SJSA1 (cell line): ENCODE results near the gene STK36. TPM values are rescaled to one million over a fixed set of nuclear protein-coding genes. Genes with fewer than 3 reads are reported as not detected.

Experiments
- DNase-seq, 2 experiments: peaks; one replicate each; pipeline ENCODE4 v3.0.0-alpha.2; 2015 to 2020; ENCODE audit warnings: low spot score in 2 of 2, low read depth in 1 of 2
- H3K27ac ChIP-seq: fragments of 250-450 bp; sonication (Bioruptor Pico); 2 replicates; pipeline ENCODE4 v1.5.1; 2020; ENCODE audit warnings: mild to moderate bottlenecking, moderate library complexity
- H3K27me3 ChIP-seq: fragments of 250-450 bp; sonication (Bioruptor Pico); replicated peaks from 2 replicates; pipeline ENCODE4 v1.5.1; 2020; ENCODE audit warnings: mild to moderate bottlenecking, moderate library complexity
- H3K36me3 ChIP-seq: fragments of 250-450 bp; sonication (Bioruptor Pico); 2 replicates; pipeline ENCODE4 v1.5.1; 2020; ENCODE audit warnings: mild to moderate bottlenecking
- H3K4me1 ChIP-seq: fragments of 250-450 bp; sonication (Bioruptor Pico); replicated peaks from 2 replicates; pipeline ENCODE4 v1.6.1; 2021; ENCODE audit warnings: mild to moderate bottlenecking
- H3K4me3 ChIP-seq: fragments of 250-450 bp; sonication (Bioruptor Pico); 2 replicates; pipeline ENCODE4 v1.5.1; 2020; ENCODE audit warnings: mild to moderate bottlenecking
- H3K9me3 ChIP-seq: fragments of 250-450 bp; sonication (Bioruptor Pico); replicated peaks from 2 replicates; pipeline ENCODE4 v1.5.1; 2020; ENCODE audit warnings: mild to moderate bottlenecking
- total RNA-seq: library from RNA; depleted of rRNA; stranded (reverse); fragments of >200 nt; shearing (Covaris generic); gene quantifications from 2 replicates; pipeline ENCODE4 v1.2.3, GENCODE V29; 2014; rRNA removed

STK36 gene
- total RNA-seq: 7.9 and 8.5 TPM in 2 replicates

- peak within 1 kb of the TSS; percentile 66 for H3K4me3 ChIP-seq
- H3K36me3 ChIP-seq: peaks cover 26% of the 10 kb centered on the region
- H3K27ac ChIP-seq: peak within 1 kb of the TSS; percentile 55
- peaks cover 12% of the 10 kb centered on the region for H3K4me1 ChIP-seq
- H3K27me3 ChIP-seq: no peaks in the 10 kb centered on the region
- no peaks in the 10 kb centered on the region for H3K9me3 ChIP-seq
- peak; percentile 86 to 91 for DNase-seq
Measured at GRCh38 chr2:218671654-218672566, at the start of gene STK36, which contains the start of gene RNF25. STK36 (plus strand) TSS chr2:218672086; CDS start chr2:218672830, 744 bp downstream. RNF25 (minus strand) TSS chr2:218672002; CDS start chr2:218671970, 32 bp downstream.

- no peak for DNase-seq
- no peaks in the 10 kb centered on the region for H3K9me3 ChIP-seq
- no peaks in the 10 kb centered on the region for H3K27me3 ChIP-seq
- H3K4me3 ChIP-seq: no peak overlapping the region
- H3K36me3 ChIP-seq: no peaks in the 10 kb centered on the region
- H3K4me1 ChIP-seq: no peaks in the 10 kb centered on the region
- no peak overlapping the region for H3K27ac ChIP-seq
Measured at GRCh38 chr2:218622606-218623365, 49.1 kb upstream of the STK36 start.

GRCh38 chr2:218623366-218623705 is 48.5 kb upstream of the STK36 start:
- H3K27me3 ChIP-seq: no peaks in the 10 kb centered on the region
- no peaks in the 10 kb centered on the region for H3K36me3 ChIP-seq
- no peak for DNase-seq
- H3K9me3 ChIP-seq: no peaks in the 10 kb centered on the region
- no peak overlapping the region for H3K4me3 ChIP-seq
- no peaks in the 10 kb centered on the region for H3K4me1 ChIP-seq
- no peak overlapping the region for H3K27ac ChIP-seq

GRCh38 chr2:218626369-218626768 is 45.5 kb upstream of the STK36 start:
- no peaks in the 10 kb centered on the region for H3K36me3 ChIP-seq
- no peaks in the 10 kb centered on the region for H3K9me3 ChIP-seq
- no peak overlapping the region for H3K4me3 ChIP-seq
- H3K4me1 ChIP-seq: no peaks in the 10 kb centered on the region
- no peaks in the 10 kb centered on the region for H3K27me3 ChIP-seq
- no peak for DNase-seq
- no peak overlapping the region for H3K27ac ChIP-seq

GRCh38 chr2:218627939-218628338 is 43.9 kb upstream of the STK36 start:
- H3K36me3 ChIP-seq: no peaks in the 10 kb centered on the region
- H3K27ac ChIP-seq: no peak overlapping the region
- peaks cover 5% of the 10 kb centered on the region for H3K4me1 ChIP-seq
- H3K27me3 ChIP-seq: no peaks in the 10 kb centered on the region
- DNase-seq: no peak
- H3K4me3 ChIP-seq: no peak overlapping the region
- no peaks in the 10 kb centered on the region for H3K9me3 ChIP-seq

- H3K27me3 ChIP-seq: no peaks in the 10 kb centered on the region
- no peak overlapping the region for H3K4me3 ChIP-seq
- DNase-seq: no peak
- H3K27ac ChIP-seq: no peak overlapping the region
- H3K36me3 ChIP-seq: peaks cover 23% of the 10 kb centered on the region
- peaks cover 5% of the 10 kb centered on the region for H3K4me1 ChIP-seq
- no peaks in the 10 kb centered on the region for H3K9me3 ChIP-seq
Measured at GRCh38 chr2:218631837-218632236, 40.0 kb upstream of the STK36 start.

GRCh38 chr2:218635719-218636118 is 36.2 kb upstream of the STK36 start:
- DNase-seq: no peak
- Histone ChIP-seq H3K27me3 (no peaks in the 10 kb centered on the region), H3K9me3 (no peaks in the 10 kb centered on the region), H3K4me3 (no peak overlapping the region), H3K4me1 (peaks cover 5% of the 10 kb centered on the region), H3K27ac (no peak overlapping the region), H3K36me3 (peaks cover 57% of the 10 kb centered on the region)

- H3K27ac ChIP-seq: no peak overlapping the region
- no peak for DNase-seq
- H3K4me1 ChIP-seq: no peaks in the 10 kb centered on the region
- H3K27me3 ChIP-seq: no peaks in the 10 kb centered on the region
- no peak overlapping the region for H3K4me3 ChIP-seq
- peaks cover 81% of the 10 kb centered on the region for H3K36me3 ChIP-seq
- H3K9me3 ChIP-seq: no peaks in the 10 kb centered on the region
Measured at GRCh38 chr2:218638372-218638771, 33.5 kb upstream of the STK36 start.

GRCh38 chr2:218642121-218642656 is 29.7 kb upstream of the STK36 start:
- no peaks in the 10 kb centered on the region for H3K27me3 ChIP-seq
- H3K4me3 ChIP-seq: no peak overlapping the region
- peaks cover 92% of the 10 kb centered on the region for H3K36me3 ChIP-seq
- DNase-seq: no peak
- H3K4me1 ChIP-seq: no peaks in the 10 kb centered on the region
- H3K9me3 ChIP-seq: no peaks in the 10 kb centered on the region
- no peak overlapping the region for H3K27ac ChIP-seq

GRCh38 chr2:218642786-218643185 is 29.1 kb upstream of the STK36 start:
- H3K4me3 ChIP-seq: no peak overlapping the region
- no peaks in the 10 kb centered on the region for H3K27me3 ChIP-seq
- H3K9me3 ChIP-seq: no peaks in the 10 kb centered on the region
- DNase-seq: no peak
- no peaks in the 10 kb centered on the region for H3K4me1 ChIP-seq
- H3K36me3 ChIP-seq: peaks cover 93% of the 10 kb centered on the region
- no peak overlapping the region for H3K27ac ChIP-seq

- DNase-seq: no peak
- Histone ChIP-seq H3K27ac (no peak overlapping the region), H3K9me3 (no peaks in the 10 kb centered on the region), H3K4me1 (no peaks in the 10 kb centered on the region), H3K4me3 (no peak overlapping the region), H3K27me3 (no peaks in the 10 kb centered on the region), H3K36me3 (peaks cover 93% of the 10 kb centered on the region)
Measured at GRCh38 chr2:218643751-218644310, 28.1 kb upstream of the STK36 start.

GRCh38 chr2:218644721-218645120 is 27.2 kb upstream of the STK36 start:
- Histone ChIP-seq H3K27ac (no peak overlapping the region), H3K27me3 (no peaks in the 10 kb centered on the region), H3K9me3 (no peaks in the 10 kb centered on the region), H3K4me3 (no peak overlapping the region), H3K36me3 (peaks cover 95% of the 10 kb centered on the region), H3K4me1 (no peaks in the 10 kb centered on the region)
- DNase-seq: no peak

GRCh38 chr2:218645126-218645525 is 26.8 kb upstream of the STK36 start:
- Histone ChIP-seq H3K4me1 (no peaks in the 10 kb centered on the region), H3K27ac (no peak overlapping the region), H3K27me3 (no peaks in the 10 kb centered on the region), H3K9me3 (no peaks in the 10 kb centered on the region), H3K4me3 (no peak overlapping the region), H3K36me3 (peaks cover 98% of the 10 kb centered on the region)
- DNase-seq: no peak
